Measurements from ENCODE around the gene PHYHD1. TPM values are rescaled to one million over a fixed set of nuclear protein-coding genes. Genes with fewer than 3 reads are reported as not detected.
A peak's percentile ranks its signal among the peaks of the same experiment; 100 is the strongest.

PHYHD1 gene
- polyA plus RNA-seq, 1 experiment: 9.3 TPM

GRCh38 chr9:128903871-128904620 lies 16.7 kb upstream of the PHYHD1 start:
- peaks cover 17% of the 10 kb centered on the region; the same call in 1 of the 2 replicates for H3K9me3 ChIP-seq (ENCODE audit: control insufficient read depth, insufficient read depth, low read length)
- H3K27me3 ChIP-seq (ENCODE audit: control insufficient read depth, insufficient read depth, low read length): no peaks in the 10 kb centered on the region
- ChIA-PET CTCF (interaction anchor here (0.7 kb wide), 1 partner anchor 21 kb away, joined by 4 read pairs; no protein-coding TSS in a partner anchor), POLR2A (interaction anchor here (0.6 kb wide), 1 partner anchor 166 kb away, joined by 3 read pairs; no protein-coding TSS in a partner anchor)
- no peak overlapping the region for H3K4me3 ChIP-seq (ENCODE audit: low read depth, low read length)
- peak overlapping the region; percentile 34 for H3K27ac ChIP-seq (ENCODE audit: low read depth, low read length)
- DNase-seq (ENCODE audit: low read depth, low spot score): no peak
- TF ChIP-seq CTCF (IDR thresholded peaks at IDR 0.05; ENCODE audit: low read depth, low read length): no peak

GRCh38 chr9:128905964-128906363 lies 14.8 kb upstream of the PHYHD1 start:
- CTCF ChIA-PET: interaction anchor here (1.0 kb wide), 1 partner anchor 22 kb away, joined by 3 read pairs; no protein-coding TSS in a partner anchor

GRCh38 chr9:128906741-128907140 lies 14.0 kb upstream of the PHYHD1 start:
- TF ChIP-seq CTCF (IDR thresholded peaks at IDR 0.05; ENCODE audit: low read depth, low read length): no peak
- Histone ChIP-seq H3K4me3 (ENCODE audit: low read depth, low read length) (no peak overlapping the region), H3K9me3 (ENCODE audit: control insufficient read depth, insufficient read depth, low read length) (peaks cover 19% of the 10 kb centered on the region; the same call in 1 of the 2 replicates), H3K27ac (ENCODE audit: low read depth, low read length) (no peak overlapping the region), H3K27me3 (ENCODE audit: control insufficient read depth, insufficient read depth, low read length) (no peaks in the 10 kb centered on the region)
- CTCF ChIA-PET: no interaction called here
- POLR2A ChIA-PET: no interaction called here
- no peak for DNase-seq (ENCODE audit: low read depth, low spot score)

More at GRCh38 chr9:128905964-128906363, 14.8 kb upstream of the PHYHD1 start:
- POLR2A ChIA-PET: no interaction called here
- Histone ChIP-seq H3K4me3 (ENCODE audit: low read depth, low read length) (no peak overlapping the region), H3K27me3 (ENCODE audit: control insufficient read depth, insufficient read depth, low read length) (no peaks in the 10 kb centered on the region), H3K9me3 (ENCODE audit: control insufficient read depth, insufficient read depth, low read length) (peaks cover 19% of the 10 kb centered on the region; the same call in 1 of the 2 replicates), H3K27ac (ENCODE audit: low read depth, low read length) (no peak overlapping the region)
- no peak for DNase-seq (ENCODE audit: low read depth, low spot score)
- TF ChIP-seq CTCF (IDR thresholded peaks at IDR 0.05; ENCODE audit: low read depth, low read length): no peak

GRCh38 chr9:128908372-128908771 lies 12.4 kb upstream of the PHYHD1 start:
- Histone ChIP-seq H3K4me3 (ENCODE audit: low read depth, low read length) (no peak overlapping the region), H3K9me3 (ENCODE audit: control insufficient read depth, insufficient read depth, low read length) (peaks cover 19% of the 10 kb centered on the region; the same call in 1 of the 2 replicates), H3K27ac (ENCODE audit: low read depth, low read length) (no peak overlapping the region), H3K27me3 (ENCODE audit: control insufficient read depth, insufficient read depth, low read length) (no peaks in the 10 kb centered on the region)
- ChIA-PET POLR2A (no interaction called here), CTCF (interaction anchor here (0.5 to 1.8 kb wide), 2 partner anchors 20 to 237 kb away, joined by 3 to 6 read pairs; no protein-coding TSS in a partner anchor)
- DNase-seq (ENCODE audit: low read depth, low spot score): no peak
- TF ChIP-seq CTCF (IDR thresholded peaks at IDR 0.05; ENCODE audit: low read depth, low read length): no peak

- no peak for TF ChIP-seq CTCF (IDR thresholded peaks at IDR 0.05; ENCODE audit: low read depth, low read length)
- ChIA-PET CTCF (interaction anchor here (1.8 kb wide), 1 partner anchor 18 kb away, joined by 6 read pairs; no protein-coding TSS in a partner anchor), POLR2A (no interaction called here)
- no peak for DNase-seq (ENCODE audit: low read depth, low spot score)
- H3K4me3 ChIP-seq (ENCODE audit: low read depth, low read length): no peak overlapping the region
- peak overlapping the region; percentile 31 for H3K27ac ChIP-seq (ENCODE audit: low read depth, low read length)
- H3K9me3 ChIP-seq (ENCODE audit: control insufficient read depth, insufficient read depth, low read length): peaks cover 19% of the 10 kb centered on the region; the same call in 1 of the 2 replicates
- no peaks in the 10 kb centered on the region for H3K27me3 ChIP-seq (ENCODE audit: control insufficient read depth, insufficient read depth, low read length)
Measured at GRCh38 chr9:128909859-128910258, 10.9 kb upstream of the PHYHD1 start.
